HG03460 (cell line): Measurements from ENCODE around the gene ANO5.
A peak's percentile ranks its signal among the peaks of the same experiment; 100 is the strongest.

Experiments
- ATAC-seq: cut with Tn5 transposase; IDR thresholded peaks from one replicate; pipeline ENCODE4 v1.9.1; 2021; ENCODE audit not compliant: unreplicated experiment

ANO5 gene

DNA sequence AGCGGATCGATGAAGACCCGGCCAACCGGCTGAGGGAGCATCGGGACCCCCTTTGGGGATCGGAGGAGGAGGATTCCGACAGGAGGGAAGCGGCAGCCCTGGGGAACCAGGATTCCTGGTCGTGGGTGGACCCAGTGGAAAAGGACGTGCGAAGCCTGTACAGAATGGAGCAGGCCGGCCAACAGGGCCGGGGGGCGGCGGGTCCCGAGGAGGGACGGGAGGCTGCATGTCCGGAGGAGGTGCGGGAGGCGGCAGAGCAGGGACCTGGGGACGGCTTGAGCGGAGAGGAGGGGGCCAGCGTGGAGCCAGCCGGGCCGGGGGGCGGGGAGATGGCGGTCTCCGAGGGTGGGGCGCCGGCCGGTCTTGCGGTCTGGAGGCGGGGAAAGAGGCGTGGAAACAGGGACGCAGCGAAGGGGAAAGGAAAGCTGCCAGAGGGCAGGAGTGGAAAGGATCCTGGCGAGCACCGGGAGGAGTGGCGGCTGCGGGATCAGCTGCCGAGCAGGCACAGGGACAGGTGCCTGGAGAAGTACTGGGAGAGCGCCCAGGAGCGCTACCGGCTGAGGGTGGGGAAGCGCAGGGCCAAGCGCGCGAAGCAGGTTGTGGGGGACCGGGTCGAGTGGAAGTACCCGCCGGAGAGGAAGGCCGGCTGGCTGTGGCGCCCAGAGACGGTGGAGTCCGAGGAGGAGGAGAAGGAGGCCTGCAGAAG, at the start of gene ANO5:
Gene ANO5, plus strand, starts transcription at position 444 of the 706 bp plus-strand sequence. CDS start 408 bp downstream, outside the sequence.
- ATAC-seq = peak; percentile 45

- ATAC-seq = no peak
Observed at GRCh38 chr11:22151649-22152197, 41.2 kb upstream of the ANO5 start.

- no peak for ATAC-seq
Observed at GRCh38 chr11:22157531-22157930, 35.4 kb upstream of the ANO5 start.

DNA sequence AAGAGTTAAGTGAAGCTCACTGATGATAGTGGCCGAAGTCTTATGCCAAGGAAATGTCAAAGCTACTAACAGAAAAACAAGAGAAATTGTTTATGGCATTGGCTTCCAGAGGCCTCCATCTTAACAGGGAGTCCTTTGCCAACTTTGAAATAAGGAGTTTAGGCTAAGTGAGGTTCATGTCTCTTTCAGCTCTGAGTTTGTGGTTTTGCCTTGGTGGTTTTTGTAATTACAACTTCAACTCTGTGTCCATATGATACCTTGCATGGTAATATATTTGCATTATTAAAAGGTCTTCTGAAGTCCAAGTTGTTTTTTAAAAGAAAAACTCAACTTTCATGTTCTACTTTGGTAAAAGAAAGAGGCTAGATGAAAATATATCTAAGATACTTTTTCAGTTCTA, 31.4 kb upstream of the ANO5 start:
- ATAC-seq = no peak

- ATAC-seq = no peak
Observed at GRCh38 chr11:22162756-22163155, 30.1 kb upstream of the ANO5 start.

- ATAC-seq = peak; percentile 76
Observed at GRCh38 chr11:22163394-22163797, 29.5 kb upstream of the ANO5 start.

GRCh38 chr11:22165087-22165486, 27.8 kb upstream of the ANO5 start:
- ATAC-seq = no peak

DNA sequence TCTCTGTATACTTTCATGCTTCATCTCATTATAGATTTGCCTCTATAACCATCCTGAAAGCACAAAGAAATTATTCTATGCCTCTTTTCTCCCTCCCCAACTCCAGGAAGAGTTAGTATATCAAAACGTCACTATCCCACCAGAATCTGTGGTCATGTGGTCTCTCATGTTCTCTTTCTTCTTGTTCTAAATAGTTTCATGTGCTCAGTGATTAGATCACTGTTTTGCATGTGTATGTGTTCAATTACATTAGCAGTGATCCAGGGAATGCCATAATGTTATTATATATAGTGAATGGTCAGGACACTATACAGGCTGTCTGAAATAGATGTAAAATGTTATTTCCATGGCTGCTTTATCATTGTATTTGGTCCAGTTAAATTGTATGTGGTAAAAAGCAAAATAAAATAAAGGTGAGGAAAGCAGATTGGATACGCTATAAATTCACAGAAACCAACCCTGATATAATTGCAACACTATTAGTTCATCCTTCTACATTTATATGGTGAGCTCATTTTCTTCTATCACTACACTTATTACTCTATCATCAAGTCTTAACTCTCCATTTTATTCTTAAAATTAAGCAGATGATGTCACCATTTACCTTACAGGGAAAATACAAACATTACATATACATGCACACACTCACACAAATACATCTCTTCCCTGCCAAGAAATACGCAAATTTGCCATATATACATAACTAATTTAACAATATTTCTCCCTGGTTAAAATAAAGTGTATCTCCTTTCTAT, 26.9 kb upstream of the ANO5 start:
- ATAC-seq = no peak

DNA sequence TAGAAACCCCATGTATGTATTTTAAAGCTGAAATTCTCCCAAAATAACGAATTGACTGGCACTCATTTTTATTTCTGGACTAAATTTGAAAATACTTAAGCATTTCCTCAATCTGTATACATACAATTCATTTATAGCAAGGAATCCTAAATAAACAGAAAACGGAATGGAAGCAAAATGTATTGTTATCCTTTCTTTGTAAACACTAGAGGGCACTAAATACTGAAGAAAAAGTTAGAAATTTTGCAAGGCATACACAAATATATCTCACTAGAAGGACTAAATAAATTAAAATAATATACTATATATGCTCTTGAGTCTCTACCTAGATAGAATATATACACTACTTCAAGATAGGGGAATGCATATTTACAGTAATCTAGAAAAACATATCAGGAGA, 23.1 kb upstream of the ANO5 start:
- ATAC-seq = no peak

GRCh38 chr11:22173532-22173931, 19.4 kb upstream of the ANO5 start:
- ATAC-seq = no peak

GRCh38 chr11:22177186-22177585, 15.7 kb upstream of the ANO5 start:
- no peak for ATAC-seq

DNA sequence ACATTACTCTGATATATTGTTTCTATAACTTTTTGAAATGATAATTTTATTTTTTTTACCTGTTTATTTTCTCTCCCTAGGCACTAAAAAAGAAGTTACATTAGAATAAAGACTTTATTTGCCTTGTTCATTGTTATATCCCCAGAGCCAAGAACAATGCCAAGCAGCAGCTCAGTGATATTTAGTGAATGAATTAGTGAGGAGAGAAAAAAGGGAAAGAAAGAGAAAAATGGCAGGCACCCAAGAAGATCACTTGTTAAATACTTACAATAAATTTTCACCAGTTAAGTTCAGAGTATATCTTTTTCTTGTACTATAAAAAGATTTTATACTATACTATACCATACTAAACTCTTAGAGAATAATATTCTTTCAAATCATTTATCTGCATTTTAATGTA, 13.3 kb upstream of the ANO5 start:
- no peak for ATAC-seq

GRCh38 chr11:22180131-22180530, 12.8 kb upstream of the ANO5 start:
- no peak for ATAC-seq

GRCh38 chr11:22189660-22190059, 3.2 kb upstream of the ANO5 start:
- no peak for ATAC-seq

DNA sequence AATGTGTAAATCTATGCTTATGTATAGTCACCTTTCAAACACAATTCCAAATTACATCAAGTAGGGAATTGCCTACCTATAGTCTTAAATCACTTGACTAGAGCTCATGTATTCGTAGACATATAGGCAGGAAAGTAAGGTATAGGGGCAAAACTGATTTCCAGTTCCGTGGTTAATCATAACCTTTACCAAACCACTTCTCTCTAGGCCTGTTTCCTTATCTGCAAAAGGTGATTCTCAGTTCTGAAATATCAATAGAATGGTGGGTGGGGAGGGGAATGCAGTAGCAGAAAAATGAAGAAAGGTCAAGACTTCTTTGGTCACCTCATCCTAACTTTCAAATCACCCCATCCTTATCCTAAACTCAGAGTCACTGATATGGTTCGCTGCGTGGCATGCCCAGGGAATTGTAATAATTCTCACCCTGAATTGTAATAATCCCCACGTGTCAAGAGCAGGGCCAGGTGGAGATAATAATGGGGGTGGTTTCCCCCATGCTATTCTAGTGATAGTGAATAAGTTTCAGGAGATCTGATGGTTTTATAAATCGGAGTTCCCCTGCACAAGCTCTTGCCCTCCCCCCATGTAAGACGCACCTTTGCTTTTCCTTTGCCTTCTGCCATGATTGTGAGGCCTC, 1.9 kb upstream of the ANO5 start:
- ATAC-seq = peak; percentile 46

DNA sequence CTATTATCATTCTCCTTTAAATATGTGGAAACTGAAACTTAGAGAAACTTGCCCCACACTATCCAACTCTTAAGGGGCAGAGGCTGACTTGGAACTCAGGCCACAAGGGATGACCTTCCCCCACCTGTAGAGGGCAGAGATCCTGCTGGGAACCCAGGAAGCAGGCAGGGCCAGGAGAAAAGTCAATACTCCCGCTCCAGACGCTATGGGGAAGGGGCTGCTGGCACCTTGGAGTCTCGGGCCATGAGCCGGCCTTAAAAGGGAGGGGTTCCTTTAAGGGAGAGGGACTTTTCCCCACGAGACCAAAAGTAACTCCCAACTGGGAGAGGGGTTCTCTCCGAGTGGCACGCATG, 620 bp upstream of the ANO5 start:
- ATAC-seq = no peak

DNA sequence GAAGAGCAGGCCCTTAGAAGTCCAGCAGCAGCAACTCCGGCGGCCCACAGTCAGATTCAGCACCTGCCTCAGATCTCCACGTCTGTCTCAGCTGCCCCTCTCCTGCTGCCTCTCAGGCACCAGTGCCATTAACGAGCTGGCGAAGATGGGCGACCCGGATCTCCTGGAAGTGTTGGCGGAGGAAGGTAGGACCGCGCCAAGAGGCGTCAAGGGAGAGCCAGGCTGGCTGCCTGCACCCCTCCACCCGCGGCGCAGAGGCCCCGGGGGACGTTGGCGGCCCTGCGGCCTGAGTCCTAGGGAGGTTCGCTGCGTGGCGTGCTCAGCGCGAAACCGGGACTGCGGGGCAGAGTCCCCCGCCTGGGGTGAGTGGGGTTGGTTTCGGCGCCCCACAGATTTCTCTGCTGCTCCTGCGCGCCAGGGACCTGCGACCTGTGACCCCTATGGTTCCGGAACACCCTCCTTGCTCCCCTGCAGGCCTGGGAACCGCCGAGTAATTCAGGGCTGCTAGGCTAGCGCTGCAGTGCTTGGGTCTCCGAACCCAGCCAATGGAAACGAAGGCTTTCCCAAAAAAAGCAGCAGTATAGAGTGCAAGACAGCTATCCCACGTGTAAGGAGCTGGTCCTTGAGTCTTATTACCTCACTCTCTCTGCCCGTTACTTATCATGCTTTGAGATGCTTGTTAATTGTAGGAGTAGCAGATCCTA, 615 bp downstream of the ANO5 start:
- peak; percentile 26 for ATAC-seq

DNA sequence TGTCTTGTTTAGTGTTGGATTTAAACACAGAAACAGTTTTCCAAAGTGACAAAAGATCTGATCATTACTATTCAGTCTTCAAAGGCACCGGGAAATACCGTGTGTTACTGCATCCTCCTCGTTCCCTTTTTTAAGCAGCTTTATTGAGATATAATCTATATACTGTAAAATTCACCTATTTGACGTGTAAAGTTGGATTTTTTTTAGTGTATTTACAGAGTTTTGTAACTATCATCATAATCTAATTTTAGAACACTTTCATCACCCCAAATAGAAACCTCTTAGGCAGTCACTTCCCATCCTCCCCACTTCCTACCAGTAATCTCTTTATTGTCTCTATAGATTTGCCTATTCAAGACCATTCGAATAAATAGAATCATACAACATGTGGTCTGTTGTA, 1.4 kb downstream of the ANO5 start:
- no peak for ATAC-seq

DNA sequence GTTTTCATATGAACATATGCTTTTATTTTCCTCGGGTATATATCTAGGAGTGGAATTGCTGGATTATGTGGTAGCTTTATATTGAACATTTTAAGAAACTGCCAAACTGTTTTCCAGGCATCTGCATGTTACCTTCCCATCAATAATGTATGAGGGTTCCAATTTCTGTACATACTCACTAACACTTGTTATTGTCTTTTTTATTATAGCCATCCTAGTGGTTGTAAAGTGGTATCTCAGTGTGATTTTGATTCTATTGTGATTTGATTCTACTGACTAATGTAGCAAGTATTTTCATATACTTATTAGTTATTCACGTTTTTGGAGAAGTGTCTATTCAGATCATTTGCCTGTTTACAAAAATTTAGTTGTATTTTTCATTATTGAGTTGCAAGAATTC, 2.0 kb downstream of the ANO5 start:
- ATAC-seq = no peak

GRCh38 chr11:22197139-22198005, 4.5 kb downstream of the ANO5 start:
- ATAC-seq = no peak
